H54 (cell line): Measurements from ENCODE around the gene USP6NL.

ENCODE experiments used
- DNase-seq: peaks from one replicate; pipeline ENCODE4 v3.0.0; 2011; ENCODE audit warnings: low spot score, mixed read lengths; ENCODE audit not compliant: insufficient read length
- FAIRE-seq: peaks from 3 replicates; lab custom pipeline; 2011; peaks lifted over from hg19 to GRCh38; lab: Jason Lieb, UNC
- POLR2A ChIP-seq: IDR thresholded peaks from 2 replicates; pipeline ENCODE4 v1.6.1; 2011; ENCODE audit warnings: low read depth, mild to moderate bottlenecking, low read length

USP6NL gene

DNA sequence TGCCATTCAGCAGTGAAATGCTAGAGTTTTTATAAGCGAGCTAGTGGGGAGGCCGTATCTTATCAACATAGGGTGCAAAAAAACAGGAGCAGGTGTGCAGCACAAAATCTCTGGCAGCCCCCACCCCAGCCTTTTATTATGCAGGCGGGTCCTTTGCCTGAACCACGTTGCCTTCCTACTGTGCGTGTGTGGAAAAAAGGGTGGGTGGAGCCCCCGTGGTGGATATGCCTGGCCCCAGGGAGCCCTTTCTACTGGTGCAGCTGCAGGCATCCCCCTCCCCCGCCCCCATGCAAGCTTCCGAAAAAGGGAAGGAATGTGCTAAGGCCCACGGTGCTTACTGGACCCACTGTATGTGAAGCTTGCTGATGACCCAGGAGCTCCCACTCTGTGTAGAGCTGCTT is 175.9 kb downstream of the USP6NL start:
- DNase-seq (no peak), FAIRE-seq (no peak)
- no peak for TF ChIP-seq POLR2A

DNA sequence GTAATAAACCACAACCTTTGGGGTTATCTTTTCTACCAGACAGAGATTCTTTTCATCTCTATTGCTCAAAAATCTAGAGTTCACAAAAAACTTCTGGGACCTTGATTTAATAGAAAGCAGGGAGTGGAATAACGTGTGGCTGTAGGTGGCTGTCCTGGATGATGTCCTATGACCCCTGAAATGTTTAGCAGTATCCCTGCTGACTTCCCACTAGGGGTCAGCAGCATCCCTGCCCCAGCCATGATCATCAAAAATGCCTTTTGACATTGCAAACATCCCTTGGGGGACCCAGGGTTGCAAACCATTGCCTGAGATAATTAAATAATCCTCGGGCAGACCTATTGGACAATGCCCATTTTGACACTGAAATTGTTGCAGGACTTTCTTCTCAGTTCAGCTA is 177.1 kb downstream of the USP6NL start:
- DNase-seq (peak; percentile 18), FAIRE-seq (no peak)
- TF ChIP-seq POLR2A: no peak

DNA sequence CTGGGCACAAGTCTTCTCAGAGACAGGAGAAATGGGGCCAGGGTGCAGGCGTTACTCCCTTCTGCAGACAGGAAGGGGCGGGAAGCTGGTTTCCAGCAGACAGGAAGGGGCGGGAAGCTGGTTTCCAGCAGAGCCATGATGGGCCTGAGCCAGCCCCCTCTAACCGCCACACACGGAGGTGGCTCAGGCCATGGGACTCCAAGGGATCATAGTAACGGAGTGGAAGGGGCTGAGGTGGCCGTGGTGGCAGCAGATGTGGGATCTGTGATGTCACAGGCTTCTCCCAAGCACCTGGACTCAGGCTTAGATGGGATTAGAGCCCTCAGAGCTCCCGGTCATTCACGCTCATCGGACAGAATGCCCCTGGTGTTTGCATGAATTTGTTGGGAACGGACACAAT is 177.8 kb downstream of the USP6NL start:
- no peak for TF ChIP-seq POLR2A
- FAIRE-seq (no peak), DNase-seq (no peak)

DNA sequence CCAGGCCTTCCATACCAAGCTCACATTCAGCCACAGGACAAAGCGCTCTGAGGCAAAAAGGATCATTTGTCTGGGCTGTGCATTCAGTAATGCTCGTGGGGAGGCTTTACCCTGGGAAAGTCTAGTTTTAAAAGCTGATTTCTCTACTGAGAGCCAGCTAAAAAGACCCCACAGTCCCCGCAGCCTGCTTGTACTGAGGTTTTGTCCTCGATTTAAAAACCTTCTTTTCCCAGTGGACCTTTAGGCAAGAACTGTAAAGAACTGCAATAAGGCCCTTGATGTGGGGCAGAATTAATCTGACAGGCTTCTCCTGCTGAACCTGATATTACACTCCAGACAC is 180.3 kb downstream of the USP6NL start:
- TF ChIP-seq POLR2A: no peak
- DNase-seq (no peak), FAIRE-seq (no peak)

DNA sequence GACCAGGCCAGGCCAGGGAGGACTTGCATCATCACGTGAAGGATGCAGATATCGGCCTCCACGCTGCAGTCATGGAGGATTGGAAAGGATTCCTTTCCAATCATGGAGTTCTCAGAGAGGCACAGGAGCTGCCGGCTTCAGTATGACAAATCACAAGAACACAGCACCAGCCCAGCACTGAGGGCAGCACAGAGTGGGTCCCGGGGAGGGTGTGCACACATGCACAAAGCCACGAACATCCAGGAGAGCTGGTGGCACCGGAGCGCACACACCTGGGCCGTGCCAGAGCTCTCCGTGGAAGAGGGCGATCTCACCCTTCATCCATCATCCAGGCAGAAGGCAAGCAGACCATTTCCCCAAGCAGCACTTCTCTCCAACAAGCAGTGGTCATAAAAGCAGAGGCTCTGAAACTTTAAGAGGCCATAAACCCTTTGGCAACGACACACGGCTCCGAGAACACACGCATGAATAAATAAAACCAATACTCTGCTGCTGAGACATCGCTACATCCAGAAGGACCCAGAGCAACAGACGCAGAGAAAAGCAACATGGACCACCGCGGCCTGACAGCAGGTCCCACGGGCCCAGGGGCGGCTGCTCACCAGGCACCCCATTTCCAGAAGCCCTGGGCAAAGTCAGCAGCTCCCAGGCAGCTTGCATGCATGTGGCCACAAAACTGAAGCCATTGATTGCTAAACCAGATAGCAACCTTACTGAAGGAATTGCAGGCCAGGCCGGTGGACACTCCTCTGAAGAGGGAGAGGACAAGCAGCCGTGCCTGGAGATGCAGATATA is 180.8 kb downstream of the USP6NL start:
- no peak for FAIRE-seq
- TF ChIP-seq POLR2A: no peak
- no peak for DNase-seq

DNA sequence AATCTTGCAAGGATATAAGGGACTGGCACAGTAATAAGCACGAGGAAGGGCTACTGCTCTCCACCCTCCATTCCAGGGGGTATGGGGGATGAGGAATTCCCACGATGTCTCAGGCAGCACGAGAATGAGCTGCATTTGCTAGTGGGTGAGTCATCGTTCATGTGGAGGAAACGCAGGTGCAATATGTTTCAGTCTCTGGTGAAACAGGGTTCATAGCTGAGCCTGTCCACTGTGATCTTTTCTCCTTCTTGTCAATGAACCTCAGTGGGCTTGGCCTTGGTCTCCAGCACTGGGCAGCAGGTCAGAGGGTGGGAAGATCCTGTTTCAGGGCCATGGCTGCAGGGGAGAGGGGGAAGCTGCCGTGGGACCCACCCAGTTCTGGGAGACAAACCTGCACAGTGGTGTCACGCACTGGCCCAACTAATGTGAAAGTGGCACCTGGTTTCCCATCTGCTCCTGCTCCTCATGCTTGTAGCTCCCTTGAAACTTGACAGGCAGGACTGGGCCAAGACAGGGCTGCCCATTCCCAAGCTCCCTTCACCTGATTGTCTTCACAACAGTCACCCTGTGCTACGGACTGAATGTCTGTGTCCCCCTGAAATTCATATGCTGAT is 181.9 kb downstream of the USP6NL start:
- no peak for TF ChIP-seq POLR2A
- DNase-seq: peak; percentile 30
- no peak for FAIRE-seq

DNA sequence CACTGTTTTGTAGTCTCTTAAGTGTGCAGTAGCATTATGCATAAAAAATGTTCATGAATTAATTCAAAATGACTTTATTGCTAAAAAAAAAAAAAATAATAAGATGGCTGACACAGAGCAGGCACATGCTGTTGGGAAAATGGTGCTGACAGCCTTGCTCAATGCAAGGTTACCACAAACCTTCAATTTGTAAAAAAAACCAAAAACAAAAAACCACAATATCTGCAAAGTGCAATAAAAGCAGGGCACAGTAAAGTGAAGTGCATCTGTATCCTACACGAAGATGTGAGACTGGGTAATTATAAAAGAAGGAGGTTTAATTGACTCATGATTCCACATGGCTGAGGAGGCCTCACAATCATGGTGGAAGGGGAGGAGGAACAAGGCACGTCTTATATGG is 185.8 kb downstream of the USP6NL start:
- TF ChIP-seq POLR2A: no peak
- DNase-seq: no peak
- no peak for FAIRE-seq

GRCh38 chr10:11425296-11425610 is 186.2 kb downstream of the USP6NL start:
- FAIRE-seq (no peak), DNase-seq (no peak)
- no peak for TF ChIP-seq POLR2A

DNA sequence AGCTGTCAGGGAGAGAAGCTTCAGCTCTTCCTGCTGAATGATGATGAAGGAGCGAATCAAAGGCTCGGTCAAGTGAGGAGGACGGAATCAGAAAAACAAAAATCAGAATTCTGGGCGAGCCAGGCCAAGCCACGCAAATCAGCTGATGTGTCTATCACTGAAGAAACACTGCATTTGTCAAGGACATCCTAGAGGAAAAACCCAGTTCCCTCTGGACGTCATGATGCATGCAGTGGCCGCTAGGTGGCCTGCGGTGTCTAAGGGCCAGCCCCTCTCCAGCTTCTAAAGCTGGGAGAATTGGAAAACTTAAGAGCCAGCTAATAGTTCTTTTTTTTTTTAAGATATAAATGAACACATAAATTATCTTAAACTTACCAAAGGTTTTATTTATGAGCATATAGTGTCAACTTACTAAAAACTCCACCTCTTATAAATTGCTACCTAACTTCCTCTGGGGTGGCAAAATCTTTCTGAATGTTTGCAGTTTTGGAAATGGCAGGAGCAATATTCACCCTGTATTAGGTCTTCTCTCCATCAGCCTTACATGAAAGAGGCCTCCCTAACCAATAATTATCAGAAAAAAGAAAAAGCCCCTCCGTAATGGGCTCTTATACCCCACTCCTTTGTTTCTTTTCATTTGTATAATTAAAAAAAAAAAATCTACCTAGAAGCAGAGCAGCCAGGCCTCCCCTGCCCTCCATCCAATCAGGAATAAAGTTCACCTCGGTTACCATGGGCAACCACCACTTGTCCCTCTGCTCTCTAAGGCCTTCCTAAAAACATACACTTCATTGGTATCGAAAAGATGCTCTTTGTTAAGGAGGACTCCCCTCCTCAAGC is 186.8 kb downstream of the USP6NL start:
- no peak for TF ChIP-seq POLR2A
- DNase-seq (peak; percentile 48), FAIRE-seq (no peak)

- TF ChIP-seq POLR2A: no peak
- FAIRE-seq: no peak
- DNase-seq: no peak
These were observed 194.5 kb downstream of the USP6NL start for GRCh38 chr10:11416974-11417373.

DNA sequence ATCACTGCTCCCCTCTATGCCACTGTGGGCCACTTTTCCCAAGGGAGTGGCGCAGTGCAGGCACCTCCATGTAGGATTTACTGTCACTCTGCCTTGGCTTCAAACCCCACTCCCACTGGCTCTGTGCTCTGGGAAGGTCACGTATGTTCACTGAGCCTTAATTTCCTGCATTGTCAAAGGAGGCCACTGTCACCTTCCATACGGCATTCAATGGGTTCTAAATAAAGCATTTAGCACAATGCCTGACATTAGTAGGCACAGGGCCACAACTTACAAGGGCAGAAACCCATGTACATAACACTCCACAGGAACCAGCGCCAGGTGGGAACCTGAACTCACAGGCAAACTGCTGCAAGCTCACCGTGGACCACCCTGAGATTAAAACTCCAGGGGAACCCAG is 196.4 kb downstream of the USP6NL start:
- no peak for TF ChIP-seq POLR2A
- FAIRE-seq: no peak
- no peak for DNase-seq

- FAIRE-seq: no peak
- no peak for TF ChIP-seq POLR2A
- no peak for DNase-seq
These were observed 197.0 kb downstream of the USP6NL start for GRCh38 chr10:11414314-11415038.

GRCh38 chr10:11411926-11412545 is 199.4 kb downstream of the USP6NL start:
- no peak for TF ChIP-seq POLR2A
- DNase-seq (no peak), FAIRE-seq (no peak)
